CD14-positive monocyte (primary cell): ENCODE measurements around the gene G6PC3. TPM values are rescaled to one million over a fixed set of nuclear protein-coding genes. Genes with fewer than 3 reads are reported as not detected.
"Not testable (repeated sequence)": the region's sequence is repeated elsewhere in the genome, so short reads cannot be mapped to it uniquely, and the experiment has no call there.

ENCODE experiments used
- DNase-seq, 3 donors: peaks; one replicate each; pipeline ENCODE4 v3.0.0-alpha.2; 2011 to 2022
- H2AFZ ChIP-seq: 2 replicates; pipeline ENCODE4 v1.6.0; 2012; ENCODE audit warnings: mild to moderate bottlenecking, low read depth, low read length, inconsistent platforms; ENCODE audit not compliant: insufficient read depth, poor library complexity, severe bottlenecking
- H3K27ac ChIP-seq, 2 donors: 1 replicate in 1 of 2; 2 replicates in 1 of 2; pipeline ENCODE4 v1.5.1; 2012 to 2013; ENCODE audit warnings: low read length in 2 of 2, control low read depth in 1 of 2, inconsistent platforms in 1 of 2, low read depth in 1 of 2, mild to moderate bottlenecking in 1 of 2
- H3K27me3 ChIP-seq, 2 donors: one replicate each; pipeline versions ENCODE4 v1.6.0 to v1.6.1; 2011 to 2013; ENCODE audit warnings: low read length in 2 of 2; ENCODE audit not compliant: control insufficient read depth in 2 of 2, insufficient read depth in 2 of 2
- H3K36me3 ChIP-seq, 2 donors: replicated peaks in 1 of 2; 1 replicate in 1 of 2; 2 replicates in 1 of 2; pipeline versions ENCODE4 v1.5.1 to v1.6.1; 2012 to 2013; ENCODE audit warnings: low read length in 2 of 2, control low read depth in 1 of 2, inconsistent platforms in 1 of 2, mild to moderate bottlenecking in 1 of 2; ENCODE audit not compliant: insufficient read depth in 2 of 2, control insufficient read depth in 1 of 2
- H3K4me1 ChIP-seq, 2 donors: 1 replicate in 1 of 2; 2 replicates in 1 of 2; pipeline versions ENCODE4 v1.5.1 to v1.6.1; 2012 to 2013; ENCODE audit warnings: low read length in 2 of 2, control low read depth in 1 of 2, inconsistent platforms in 1 of 2, mild to moderate bottlenecking in 1 of 2, moderate library complexity in 1 of 2; ENCODE audit not compliant: insufficient read depth in 2 of 2, control insufficient read depth in 1 of 2
- H3K4me2 ChIP-seq: replicated peaks from 2 replicates; pipeline ENCODE3; 2012; ENCODE audit warnings: low read length, moderate library complexity, mild to moderate bottlenecking; ENCODE audit not compliant: poor library complexity, severe bottlenecking; ENCODE audit errors: extremely low read depth
- H3K4me3 ChIP-seq, 3 experiments: fragments of 200-600 bp in 1 of 3; sonication (generic) in 1 of 3; replicated peaks in 1 of 3; 1 replicate in 2 of 3; 2 replicates in 1 of 3; pipeline ENCODE4 v1.5.1; 2011 to 2013; ENCODE audit warnings: low read length in 3 of 3, mild to moderate bottlenecking in 3 of 3, control low read depth in 2 of 3, low read depth in 2 of 3, inconsistent platforms in 1 of 3, moderate library complexity in 1 of 3
- H3K79me2 ChIP-seq: 2 replicates; pipeline ENCODE4 v1.6.0; 2012; ENCODE audit warnings: mild to moderate bottlenecking, control low read depth, inconsistent platforms, low read length, moderate library complexity; ENCODE audit not compliant: insufficient read depth
- H3K9ac ChIP-seq: 2 replicates; pipeline ENCODE4 v1.6.0; 2017; ENCODE audit warnings: low read length, mild to moderate bottlenecking; ENCODE audit not compliant: insufficient read depth, poor library complexity, severe bottlenecking
- H3K9me3 ChIP-seq, 2 donors: replicated peaks in 1 of 2; 1 replicate in 1 of 2; 2 replicates in 1 of 2; pipeline versions ENCODE4 v1.5.1 to v1.6.1; 2012 to 2013; ENCODE audit warnings: low read length in 2 of 2, control low read depth in 1 of 2; ENCODE audit not compliant: control insufficient read depth in 1 of 2, insufficient read depth in 1 of 2
- H4K20me1 ChIP-seq: 2 replicates; pipeline ENCODE4 v1.6.0; 2012; ENCODE audit warnings: mild to moderate bottlenecking, low read length, control low read depth, moderate library complexity; ENCODE audit not compliant: insufficient read depth
- H3K27ac Mint-ChIP-seq, 7 donors: one replicate each; pipeline ENCODE4 v1.8.0; 2020; ENCODE audit warnings: mild to moderate bottlenecking in 7 of 7, mixed read lengths in 7 of 7, moderate library complexity in 6 of 7, inconsistent platforms in 2 of 7
- H3K27me3 Mint-ChIP-seq, 3 donors: one replicate each; pipeline ENCODE4 v1.8.0; 2021 to 2022; ENCODE audit warnings: low read depth in 3 of 3, mild to moderate bottlenecking in 3 of 3, mixed read lengths in 3 of 3, moderate library complexity in 3 of 3, inconsistent platforms in 1 of 3
- H3K36me3 Mint-ChIP-seq, 2 donors: one replicate each; pipeline ENCODE4 v1.8.0; 2020; ENCODE audit warnings: mixed read lengths in 2 of 2, inconsistent platforms in 1 of 2, mild to moderate bottlenecking in 1 of 2
- H3K4me1 Mint-ChIP-seq: one replicate; pipeline ENCODE4 v1.8.0; 2020; ENCODE audit warnings: mild to moderate bottlenecking, mixed read lengths
- H3K4me3 Mint-ChIP-seq, 2 donors: one replicate each; pipeline ENCODE4 v1.8.0; 2020; ENCODE audit warnings: mild to moderate bottlenecking in 2 of 2, mixed read lengths in 2 of 2, moderate library complexity in 1 of 2
- H3K9me3 Mint-ChIP-seq, 7 donors: one replicate each; pipeline ENCODE4 v1.8.0; 2020 to 2022; ENCODE audit warnings: mixed read lengths in 7 of 7, mild to moderate bottlenecking in 6 of 7, moderate library complexity in 6 of 7, inconsistent platforms in 2 of 7
- CTCF ChIP-seq: fragments of 200-600 bp; IDR thresholded peaks from one replicate; pipeline ENCODE4 v1.8.0; 2022; ENCODE audit warnings: antibody characterized with exemption, mild to moderate bottlenecking
- WGBS: methylation state at CpG from one replicate; pipeline ENCODE4 v1.1.5; 2013; ENCODE audit warnings: missing lambda C conversion rate; ENCODE audit not compliant: insufficient coverage; 5-methylcytosine and 5-hydroxymethylcytosine counted together
- intact Hi-C, 2 donors: fragments of 100-400 bp; cut with micrococcal nuclease; formaldehyde crosslinking; loops; one replicate each; pipeline versions ENCODE4 v1.15.0 to v1.15.1; 2023
- polyA plus RNA-seq, 3 donors: library from polyadenylated mRNA; depleted of rRNA in 1 of 3; unstranded in 2 of 3; stranded (reverse) in 1 of 3; fragments of 300-500 nt in 2 of 3; fragments of >200 nt in 1 of 3; fragmentation: Illumina TruSeq in 2 of 3; gene quantifications; 1 replicate in 2 of 3; 2 replicates in 1 of 3; pipeline ENCODE4 v1.2.3, GENCODE V29; 2012 to 2021

Gene G6PC3
- polyA plus RNA-seq, 3 donors, result 38.0 to 46.4 (median 42.4) TPM

DNA sequence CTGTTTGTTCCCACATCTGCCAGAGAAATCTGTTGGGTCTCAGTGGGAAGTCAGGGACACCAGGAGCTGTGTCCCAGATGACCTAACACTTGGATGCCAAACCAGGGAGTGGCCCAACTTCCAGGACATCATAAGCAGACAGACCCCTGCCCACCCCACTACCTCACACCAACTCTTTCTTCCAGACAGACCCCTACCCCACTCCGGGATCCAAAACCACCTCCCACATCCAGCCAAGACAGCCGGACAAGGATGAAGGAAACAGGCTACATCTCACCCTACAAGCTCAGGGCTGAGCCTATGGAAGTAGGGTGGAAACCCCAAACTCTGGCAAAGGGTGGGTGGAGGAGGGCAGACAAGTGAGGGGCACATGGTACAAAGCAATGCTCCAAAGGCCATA is 49.3 kb downstream of the G6PC3 start:
- Histone ChIP-seq H3K27ac (no peak overlapping the region), H3K79me2 (peaks cover 51% of the 10 kb centered on the region), H3K9ac (no peak overlapping the region), H3K36me3 (peaks cover 18 to 40% of the 10 kb centered on the region in 2 donors), H3K4me2 (no peak overlapping the region), H3K4me1 (peaks cover 21 to 26% of the 10 kb centered on the region in 2 donors), H3K9me3 (no peaks in the 10 kb centered on the region), H4K20me1 (peaks cover 81% of the 10 kb centered on the region), H2AFZ (no peak overlapping the region), H3K27me3 (no peaks in the 10 kb centered on the region), H3K4me3 (no peak overlapping the region)
- H3K36me3 Mint-ChIP-seq, result peaks cover 48% of the 10 kb centered on the region in 2 donors
- no peaks in the 10 kb centered on the region for H3K9me3 Mint-ChIP-seq
- H3K4me3 Mint-ChIP-seq, result no peak overlapping the region
- intact Hi-C loops, result loop anchor here in 1 of 2 donors (10.0 kb wide), 1 partner anchor 205 kb away; the partner anchor contains the start of gene SLC25A39
- DNase-seq, result no peak
- no CpG with 5 or more reads among the region's 2 CpGs for WGBS
- H3K27me3 Mint-ChIP-seq, result peaks cover 0 to 1% (median 1%) of the 10 kb centered on the region in 3 donors
- no peak for TF ChIP-seq CTCF
- H3K27ac Mint-ChIP-seq, result no peak overlapping the region
- peaks cover 29% of the 10 kb centered on the region for H3K4me1 Mint-ChIP-seq

GRCh38 chr17:44120281-44120680 is 49.7 kb downstream of the G6PC3 start:
- H3K4me3 Mint-ChIP-seq, H3K27ac ChIP-seq, H3K27me3 Mint-ChIP-seq, H3K27me3 ChIP-seq, DNase-seq, H3K27ac Mint-ChIP-seq, H3K4me3 ChIP-seq, H3K9me3 ChIP-seq, H3K9me3 Mint-ChIP-seq, H2AFZ ChIP-seq, H3K4me2 ChIP-seq, H3K9ac ChIP-seq: not testable (repeated sequence)
- intact Hi-C loops, result loop anchor here in 1 of 2 donors (10.0 kb wide), 1 partner anchor 205 kb away; the partner anchor contains the start of gene SLC25A39
- Histone ChIP-seq H4K20me1 (peaks cover 76% of the 10 kb centered on the region), H3K36me3 (peaks cover 13 to 35% of the 10 kb centered on the region in 2 donors), H3K4me1 (peaks cover 21 to 26% of the 10 kb centered on the region in 2 donors), H3K79me2 (peaks cover 51% of the 10 kb centered on the region)
- 99% methylated on average over 11 of the region's 11 CpGs for WGBS
- peaks cover 29% of the 10 kb centered on the region for H3K4me1 Mint-ChIP-seq
- peaks cover 43% of the 10 kb centered on the region in 2 donors for H3K36me3 Mint-ChIP-seq
